MCF 10A (cell line): ENCODE results near the gene PTPRE. TPM values are rescaled to one million over a fixed set of nuclear protein-coding genes. Genes with fewer than 3 reads are reported as not detected.
A peak's percentile ranks its signal among the peaks of the same experiment; 100 is the strongest.

Source experiments
- BruUV-seq: library from RNA; stranded (reverse); fragments of 400-500 nt; replicated peaks from 2 replicates; lab custom pipeline; 2021; lab: Mats Ljungman, UMichigan
- CTCF ChIA-PET: fragments of 300-600 bp; sonication (Branson Sonifier 250); formaldehyde crosslinking; extraction: SDS; loops from one replicate; lab custom pipeline; 2021; ENCODE audit warnings: antibody characterized with exemption, inconsistent platforms; lab: Yijun Ruan, JAX
- POLR2A ChIA-PET: fragments of 300-600, 350-650 bp; sonication (Branson Sonifier 250); formaldehyde crosslinking; extraction: SDS; loops from one replicate; lab custom pipeline; 2020; ENCODE audit warnings: antibody characterized with exemption, inconsistent platforms; lab: Yijun Ruan, JAX
- DNase-seq: peaks from one replicate; pipeline ENCODE4 v3.0.0-alpha.2; 2018; ENCODE audit not compliant: unreplicated experiment
- H3K27ac Mint-ChIP-seq: one replicate; pipeline ENCODE4 v1.8.0; 2022; ENCODE audit warnings: mild to moderate bottlenecking, low read depth, mixed read lengths; ENCODE audit not compliant: unreplicated experiment
- H3K27me3 Mint-ChIP-seq: one replicate; pipeline ENCODE4 v1.8.0; 2022; ENCODE audit warnings: mixed read lengths; ENCODE audit not compliant: insufficient read depth, unreplicated experiment
- H3K36me3 Mint-ChIP-seq: one replicate; pipeline ENCODE4 v1.8.0; 2022; ENCODE audit warnings: mild to moderate bottlenecking, moderate library complexity, mixed read lengths; ENCODE audit not compliant: insufficient read depth, unreplicated experiment
- H3K4me1 Mint-ChIP-seq: one replicate; pipeline ENCODE4 v1.8.0; 2022; ENCODE audit warnings: mixed read lengths; ENCODE audit not compliant: insufficient read depth, unreplicated experiment
- H3K4me3 Mint-ChIP-seq: one replicate; pipeline ENCODE4 v1.8.0; 2022; ENCODE audit warnings: mild to moderate bottlenecking, moderate library complexity, mixed read lengths; ENCODE audit not compliant: unreplicated experiment
- H3K9me3 Mint-ChIP-seq: one replicate; pipeline ENCODE4 v1.8.0; 2022; ENCODE audit warnings: mixed read lengths; ENCODE audit not compliant: unreplicated experiment
- CTCF ChIP-seq: fragments of 200-600 bp; IDR thresholded peaks from one replicate; pipeline ENCODE4 v1.8.0; 2022; ENCODE audit warnings: antibody characterized with exemption, mild to moderate bottlenecking; ENCODE audit not compliant: unreplicated experiment
- intact Hi-C: fragments of 100-400 bp; cut with micrococcal nuclease; formaldehyde crosslinking; loops from 2 replicates; pipeline ENCODE4 v1.14.1; 2022
- total RNA-seq: library from RNA; stranded (reverse); gene quantifications from 2 replicates; pipeline ENCODE4 v1.2.3, GENCODE V29; 2022

Gene PTPRE
- total RNA-seq, 1 experiment from 2014 or later = 34.6 TPM

- TF ChIP-seq CTCF = no peak
- peak; percentile 62 for DNase-seq
- ChIA-PET CTCF (interaction anchor here (1.0 to 2.8 kb wide), 7 partner anchors 9 to 146 kb away, joined by 3 to 10 read pairs (median 4); partner anchors contain the start of gene PTPRE), POLR2A (interaction anchor here (1.5 to 2.7 kb wide), 2 partner anchors 9 to 11 kb away, joined by 3 to 8 read pairs; no protein-coding TSS in a partner anchor)
- H3K36me3 Mint-ChIP-seq = peaks cover 6% of the 10 kb centered on the region
- no peaks in the 10 kb centered on the region for H3K27me3 Mint-ChIP-seq
- no peak overlapping the region for H3K4me3 Mint-ChIP-seq
- no TSS peak for BruUV-seq
- H3K9me3 Mint-ChIP-seq = no peaks in the 10 kb centered on the region
- intact Hi-C loops = no loop called here
- no peak overlapping the region for H3K27ac Mint-ChIP-seq
- peaks cover 18% of the 10 kb centered on the region for H3K4me1 Mint-ChIP-seq
Measured at GRCh38 chr10:128000471-128001362, 93.8 kb downstream of the PTPRE start.

DNA sequence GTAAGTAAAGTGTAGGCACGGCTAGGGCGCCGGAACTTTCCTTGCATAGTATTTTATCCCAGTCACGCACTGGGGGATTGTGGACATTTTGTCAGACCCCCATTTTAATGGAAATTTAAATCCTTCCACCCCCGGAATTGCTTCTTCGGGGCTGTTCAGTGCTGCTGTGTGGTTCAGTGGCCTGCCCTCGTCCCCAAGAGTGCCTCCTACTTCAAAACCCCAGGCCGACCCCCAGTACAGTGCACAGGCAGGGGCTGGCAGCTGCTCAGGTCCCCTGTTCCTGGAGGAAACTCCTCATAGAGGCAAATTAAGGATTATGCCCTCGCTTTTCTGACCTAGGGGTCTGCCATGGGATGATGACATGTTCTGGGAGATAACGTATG, 94.5 kb downstream of the PTPRE start:
- intact Hi-C loops = no loop called here
- Mint-ChIP-seq H3K27me3 (no peaks in the 10 kb centered on the region), H3K4me3 (no peak overlapping the region), H3K9me3 (no peaks in the 10 kb centered on the region), H3K36me3 (peaks cover 6% of the 10 kb centered on the region), H3K4me1 (peaks cover 17% of the 10 kb centered on the region), H3K27ac (no peak overlapping the region)
- TF ChIP-seq CTCF = no peak
- POLR2A ChIA-PET = interaction anchor here (1.5 to 2.7 kb wide), 2 partner anchors 10 kb away, joined by 3 to 8 read pairs; no protein-coding TSS in a partner anchor
- CTCF ChIA-PET = interaction anchor here (2.8 kb wide), 1 partner anchor 10 kb away, joined by 10 read pairs; no protein-coding TSS in a partner anchor
- no TSS peak for BruUV-seq
- no peak for DNase-seq

GRCh38 chr10:128001849-128002248, 94.9 kb downstream of the PTPRE start:
- Mint-ChIP-seq H3K36me3 (peaks cover 6% of the 10 kb centered on the region), H3K4me3 (no peak overlapping the region), H3K9me3 (no peaks in the 10 kb centered on the region), H3K27me3 (no peaks in the 10 kb centered on the region), H3K4me1 (peaks cover 12% of the 10 kb centered on the region), H3K27ac (no peak overlapping the region)
- intact Hi-C loops = no loop called here
- no TSS peak for BruUV-seq
- CTCF ChIA-PET = interaction anchor here (2.8 kb wide), 1 partner anchor 10 kb away, joined by 10 read pairs; no protein-coding TSS in a partner anchor
- DNase-seq = no peak
- TF ChIP-seq CTCF = no peak
- POLR2A ChIA-PET = interaction anchor here (2.7 kb wide), 1 partner anchor 11 kb away, joined by 8 read pairs; no protein-coding TSS in a partner anchor

GRCh38 chr10:128003521-128003920, 96.6 kb downstream of the PTPRE start:
- Mint-ChIP-seq H3K4me1 (peaks cover 11% of the 10 kb centered on the region), H3K27me3 (no peaks in the 10 kb centered on the region), H3K27ac (no peak overlapping the region), H3K4me3 (no peak overlapping the region), H3K9me3 (no peaks in the 10 kb centered on the region), H3K36me3 (peaks cover 6% of the 10 kb centered on the region)
- intact Hi-C loops = no loop called here
- TF ChIP-seq CTCF = no peak
- POLR2A ChIA-PET = no interaction called here
- DNase-seq = no peak
- BruUV-seq = no TSS peak
- CTCF ChIA-PET = interaction anchor here (0.6 to 1.1 kb wide), 3 partner anchors 96 to 328 kb away, joined by 3 read pairs; partner anchors contain the start of gene PTPRE
